Spleen (tissue), 13 donors: ENCODE data around the gene GRM5. TPM values are rescaled to one million over a fixed set of nuclear protein-coding genes. Genes with fewer than 3 reads are reported as not detected.
"Not testable (repeated sequence)": the region's sequence is repeated elsewhere in the genome, so short reads cannot be mapped to it uniquely, and the experiment has no call there.

Experiments used
- DNase-seq: peaks from one replicate; pipeline ENCODE4 v3.0.0-alpha.2; 2020
- H3K27ac ChIP-seq, 8 donors: fragments of 200-600 bp; sonication (generic) in 7 of 8; 1 replicate in 4 of 8; 2 replicates in 4 of 8; pipeline versions ENCODE4 v1.5.0 to v1.8.0; 2016 to 2021; ENCODE audit warnings: inconsistent platforms in 4 of 8, mild to moderate bottlenecking in 4 of 8, moderate library complexity in 1 of 8
- H3K27me3 ChIP-seq, 7 donors: fragments of 200-600 bp; sonication (generic) in 6 of 7; replicated peaks in 1 of 7; 1 replicate in 4 of 7; 2 replicates in 3 of 7; pipeline versions ENCODE4 v1.5.0 to v1.8.0; 2016 to 2021; ENCODE audit warnings: inconsistent platforms in 3 of 7, mild to moderate bottlenecking in 1 of 7
- H3K36me3 ChIP-seq, 6 donors: fragments of 200-600 bp; sonication (generic) in 5 of 6; 1 replicate in 4 of 6; 2 replicates in 2 of 6; pipeline versions ENCODE4 v1.5.0 to v1.8.0; 2016 to 2021; ENCODE audit warnings: inconsistent platforms in 2 of 6
- H3K4me1 ChIP-seq, 6 donors: fragments of 200-600 bp; sonication (generic) in 5 of 6; 1 replicate in 3 of 6; 2 replicates in 3 of 6; pipeline versions ENCODE4 v1.5.0 to v1.8.0; 2016 to 2021; ENCODE audit warnings: inconsistent platforms in 3 of 6
- H3K4me3 ChIP-seq, 8 donors: fragments of 200-600 bp; sonication (generic) in 7 of 8; 1 replicate in 4 of 8; 2 replicates in 4 of 8; pipeline versions ENCODE4 v1.5.0 to v1.8.0; 2016 to 2021; ENCODE audit warnings: inconsistent platforms in 4 of 8, mild to moderate bottlenecking in 4 of 8, moderate library complexity in 2 of 8
- H3K9me3 ChIP-seq, 8 donors: fragments of 200-600 bp; sonication (generic) in 7 of 8; 1 replicate in 4 of 8; 2 replicates in 4 of 8; pipeline versions ENCODE4 v1.5.0 to v1.8.0; 2016 to 2021; ENCODE audit warnings: inconsistent platforms in 4 of 8
- CTCF ChIP-seq, 11 experiments: fragments of 200-600 bp in 7 of 11; fragments of 450-650 bp in 4 of 11; sonication (generic) in 4 of 11; IDR thresholded peaks in 8 of 11; conservative IDR thresholded peaks in 3 of 11; 1 replicate in 7 of 11; 2 replicates in 4 of 11; pipeline versions ENCODE4 v1.4.0 to v1.8.0; 2016 to 2021; ENCODE audit warnings: antibody characterized with exemption in 11 of 11, inconsistent platforms in 4 of 11, mild to moderate bottlenecking in 1 of 11
- POLR2A ChIP-seq, 3 donors: fragments of 450-650 bp; IDR thresholded peaks; one replicate each; pipeline ENCODE4 v1.5.1; 2017; ENCODE audit warnings: antibody characterized with exemption in 3 of 3, mild to moderate bottlenecking in 1 of 3
- POLR2AphosphoS5 ChIP-seq, 3 donors: sonication (generic); formaldehyde crosslinking; IDR thresholded peaks; one replicate each; pipeline ENCODE4 v1.5.1; 2017; ENCODE audit warnings: antibody characterized with exemption in 3 of 3
- WGBS, 5 donors: extraction: QIAGEN DNeasy Blood & Tissue Kit in 3 of 5; methylation state at CpG; one replicate each; pipeline versions ENCODE4 v1.1.5 to v1.1.7; 2013 to 2018; 5-methylcytosine and 5-hydroxymethylcytosine counted together
- intact Hi-C: fragments of 100-400 bp; cut with DNase I; formaldehyde crosslinking; loops from one replicate; pipeline ENCODE4 v1.15.0; 2023; ENCODE audit warnings: low total_unique reads
- long read RNA-seq, 2 donors: transcript quantifications; one replicate each; lab custom pipeline, GENCODE V29; 2026
- polyA plus RNA-seq, 3 donors: library from polyadenylated mRNA; stranded (reverse); fragments of 200-250 nt; gene quantifications; one replicate each; pipeline ENCODE4 v1.2.1, GENCODE V29; 2013
- total RNA-seq, 7 donors: library from RNA; depleted of rRNA in 3 of 7; stranded (reverse); fragments of >200 nt in 3 of 7; fragmentation: NEBNext Ultra II Directional in 4 of 7; extraction: Animal tissue kit (Norgen Biotek cat#: 25700) in 4 of 7; gene quantifications; one replicate each; pipeline versions ENCODE4 v1.1.0 to v1.2.1, GENCODE V29; 2016 to 2021
- donor health status: healthy with polysubstance abuse.
- donor health status: DM: no; HTN: no; CAD: no; lungs with moderate emphysema.
- donor health status: DM: no; HTN: no; CAD: no.
- donor health status: Bipolar disorder and iron deficiency.
- donor health status: healthy.
- donor health status: DM: no; HTN: no; CAD: no.
- donor health status: DM: yes; HTN: yes; CAD: no.

Gene GRM5
- total RNA-seq (not detected), polyA plus RNA-seq (under 1 TPM in 1 of 3 donors, not detected in 2; under 0.01 TPM)
- long read RNA-seq, donor 1, result 0 reads
- long read RNA-seq, donor 2, result 0 reads

GRCh38 chr11:89065651-89066201 is at the start of gene GRM5:
Gene GRM5, minus strand, starts transcription at chr11:89065982. Its CDS starts 18,110 bp downstream, at chr11:89047872.
- WGBS, 5 donors, result 6 to 15% (median 10%) methylated on average over 31 to 47 of the region's 47 CpGs
- H3K9me3 ChIP-seq, H3K4me3 ChIP-seq, H3K4me1 ChIP-seq, intact Hi-C loops, H3K27ac ChIP-seq, DNase-seq, H3K36me3 ChIP-seq: not testable (repeated sequence)
- peaks cover 0 to 46% (median 6%) of the 10 kb centered on the region in 7 donors for H3K27me3 ChIP-seq

- H3K4me3 ChIP-seq, H3K27me3 ChIP-seq, H3K36me3 ChIP-seq, H3K9me3 ChIP-seq, DNase-seq, H3K4me1 ChIP-seq, intact Hi-C loops, H3K27ac ChIP-seq: not testable (repeated sequence)
- TF ChIP-seq CTCF (IDR thresholded peaks at IDR 0.05 in 8 of 11, conservative IDR thresholded peaks at IDR 0.05 in 3 of 11), result peak in 8 of 11 experiments; percentile 14 to 52 (median 36)
- 81 to 100% (median 91%) methylated on average over 1 of the region's 1 CpG for WGBS, 5 donors
Measured at GRCh38 chr11:89097956-89098355, 32.2 kb upstream of the GRM5 start.

- H3K27me3 ChIP-seq, H3K4me3 ChIP-seq, H3K4me1 ChIP-seq, H3K27ac ChIP-seq, intact Hi-C loops, DNase-seq, H3K36me3 ChIP-seq: not testable (repeated sequence)
- peaks cover 0 to 24% (median 16%) of the 10 kb centered on the region in 8 donors for H3K9me3 ChIP-seq
- WGBS, 5 donors, result 45 to 67% (median 55%) methylated on average over 2 of the region's 2 CpGs
Measured at GRCh38 chr11:89093806-89094205, 28.0 kb upstream of the GRM5 start.

GRCh38 chr11:89084951-89085350 is 19.2 kb upstream of the GRM5 start:
- DNase-seq, H3K4me1 ChIP-seq, intact Hi-C loops, H3K27ac ChIP-seq, H3K4me3 ChIP-seq, H3K36me3 ChIP-seq, H3K27me3 ChIP-seq: not testable (repeated sequence)
- 64 to 84% (median 79%) methylated on average over 3 of the region's 3 CpGs for WGBS, 5 donors
- H3K9me3 ChIP-seq, result peaks cover 0 to 18% (median 10%) of the 10 kb centered on the region in 8 donors

- H3K9me3 ChIP-seq, DNase-seq, H3K27ac ChIP-seq, intact Hi-C loops, H3K36me3 ChIP-seq, H3K4me3 ChIP-seq, H3K27me3 ChIP-seq, H3K4me1 ChIP-seq: not testable (repeated sequence)
- WGBS, 5 donors, result 46 to 63% (median 59%) methylated on average over 1 of the region's 1 CpG
Measured at GRCh38 chr11:89070911-89071310, 5.1 kb upstream of the GRM5 start.

GRCh38 chr11:89067264-89067663 is 1.5 kb upstream of the GRM5 start:
- DNase-seq, result no peak
- Histone ChIP-seq H3K27ac (no peak overlapping the region), H3K9me3 (no peaks in the 10 kb centered on the region), H3K27me3 (peaks cover 0 to 42% (median 6%) of the 10 kb centered on the region in 7 donors), H3K4me3 (no peak overlapping the region), H3K36me3 (no peaks in the 10 kb centered on the region), H3K4me1 (no peaks in the 10 kb centered on the region)
- intact Hi-C loops, result no loop called here
- TF ChIP-seq POLR2AphosphoS5 (IDR thresholded peaks at IDR 0.05) (no peak), POLR2A (IDR thresholded peaks at IDR 0.05) (no peak), CTCF (IDR thresholded peaks at IDR 0.05 in 8 of 11, conservative IDR thresholded peaks at IDR 0.05 in 3 of 11) (no peak)
